HepG2 (cell line): ENCODE measurements around the gene IL22. TPM values are rescaled to one million over a fixed set of nuclear protein-coding genes. Genes with fewer than 3 reads are reported as not detected.

Experiments
- ATAC-seq: fragments of 200-7000 bp; cut with Tn5 transposase; 3 replicates; pipeline ENCODE4 v1.9.1; 2020; ENCODE audit warnings: mild to moderate bottlenecking, moderate library complexity
- BruUV-seq: library from RNA; stranded (reverse); fragments of 400-500 nt; replicated peaks from 2 replicates; lab custom pipeline; 2021; lab: Mats Ljungman, UMichigan
- CTCF ChIA-PET: fragments of 300-600 bp; formaldehyde crosslinking; extraction: SDS; loops from one replicate; lab custom pipeline; 2021; ENCODE audit warnings: low total read pairs, inconsistent platforms, low intra/inter-chr PET ratio; lab: Yijun Ruan, JAX
- POLR2A ChIA-PET: fragments of 350-600 bp; sonication (Branson Sonifier 250); formaldehyde crosslinking; loops from one replicate; lab custom pipeline; 2020; ENCODE audit warnings: antibody characterized with exemption, inconsistent platforms; lab: Yijun Ruan, JAX
- DNase-seq: peaks from one replicate; pipeline ENCODE4 v3.0.0-alpha.2; 2015; ENCODE audit warnings: low spot score
- FAIRE-seq: peaks from 3 replicates; lab custom pipeline; 2011; peaks lifted over from hg19 to GRCh38; lab: Jason Lieb, UNC
- H2AFZ ChIP-seq: one replicate; pipeline ENCODE4 v1.6.1; 2011; ENCODE audit warnings: low read length, inconsistent platforms
- H3K27ac ChIP-seq: fragments of 300-600 bp; 3 replicates; pipeline ENCODE4 v1.8.0; 2011; ENCODE audit warnings: mixed run types, mild to moderate bottlenecking, mixed read lengths, low read length, inconsistent platforms; ENCODE audit not compliant: insufficient read depth; ENCODE audit errors: extremely low read length
- H3K27me3 ChIP-seq, 2 experiments: fragments of 200-600 bp in 1 of 2; 2 replicates in 1 of 2; 3 replicates in 1 of 2; pipeline versions ENCODE4 v1.6.0 to v1.8.0; 2011; ENCODE audit warnings: low read length in 2 of 2, mild to moderate bottlenecking in 2 of 2, moderate library complexity in 2 of 2, inconsistent platforms in 1 of 2; ENCODE audit not compliant: insufficient read depth in 2 of 2, control insufficient read depth in 1 of 2
- H3K36me3 ChIP-seq, 2 experiments: fragments of 200-600 bp in 1 of 2; replicated peaks in 1 of 2; 2 replicates in 1 of 2; 3 replicates in 1 of 2; pipeline versions ENCODE4 v1.5.1 to v1.8.0; 2011; ENCODE audit warnings: low read length in 2 of 2, inconsistent platforms in 1 of 2; ENCODE audit not compliant: insufficient read depth in 2 of 2, control insufficient read depth in 1 of 2
- H3K4me1 ChIP-seq: 2 replicates; pipeline ENCODE4 v1.5.1; 2012; ENCODE audit warnings: low read length, inconsistent platforms; ENCODE audit not compliant: insufficient read depth
- H3K4me2 ChIP-seq: 2 replicates; pipeline ENCODE4 v1.6.0; 2011; ENCODE audit warnings: low read depth, low read length, inconsistent platforms
- H3K4me3 ChIP-seq, 3 experiments: fragments of 200-600 bp in 1 of 3; sonication (generic), shearing (Covaris generic) in 1 of 3; replicated peaks in 1 of 3; 2 replicates each; pipeline ENCODE4 v1.5.1; 2011 to 2016; ENCODE audit warnings: low read length in 3 of 3, inconsistent platforms in 2 of 3, low read depth in 2 of 3, mild to moderate bottlenecking in 2 of 3, control low read depth in 1 of 3, mixed read lengths in 1 of 3; ENCODE audit not compliant: insufficient read depth in 1 of 3
- H3K79me2 ChIP-seq: one replicate; pipeline ENCODE4 v1.6.1; 2011; ENCODE audit warnings: low read length, inconsistent platforms; ENCODE audit not compliant: insufficient read depth
- H3K9ac ChIP-seq: 2 replicates; pipeline ENCODE4 v1.6.0; 2011; ENCODE audit warnings: mild to moderate bottlenecking, low read depth, low read length, inconsistent platforms; ENCODE audit not compliant: insufficient read depth
- H3K9me3 ChIP-seq: 2 replicates; pipeline ENCODE4 v1.5.1; 2012; ENCODE audit warnings: mild to moderate bottlenecking, low read length
- H4K20me1 ChIP-seq: 2 replicates; pipeline ENCODE4 v1.6.0; 2011; ENCODE audit warnings: inconsistent platforms, mild to moderate bottlenecking, low read length, moderate library complexity; ENCODE audit not compliant: insufficient read depth
- ARNTL ChIP-seq: sonication (generic); formaldehyde crosslinking; IDR thresholded peaks from 2 replicates; pipeline ENCODE4 v1.4.0; 2020; ENCODE audit warnings: mild to moderate bottlenecking, missing genetic modification reagents
- ATAD3A ChIP-seq: sonication (generic); formaldehyde crosslinking; IDR thresholded peaks from 2 replicates; pipeline ENCODE4 v1.4.0; 2020; ENCODE audit warnings: missing genetic modification reagents
- HNRNPK ChIP-seq: fragments of 200-400 bp; formaldehyde crosslinking; IDR thresholded peaks from 2 replicates; pipeline ENCODE4 v1.6.1; 2018; ENCODE audit warnings: low read length, low read depth, moderate library complexity, mild to moderate bottlenecking; ENCODE audit not compliant: poor library complexity, severe bottlenecking
- KDM6A ChIP-seq: IDR thresholded peaks from 2 replicates; pipeline ENCODE4 v1.6.1; 2016; ENCODE audit warnings: low read depth
- MAF1 ChIP-seq: sonication (generic); formaldehyde crosslinking; IDR thresholded peaks from 2 replicates; pipeline ENCODE4 v1.5.0; 2020; ENCODE audit warnings: missing genetic modification reagents, borderline replicate concordance
- MZF1 ChIP-seq: sonication (generic); formaldehyde crosslinking; IDR thresholded peaks from 2 replicates; pipeline ENCODE4 v1.8.1; 2023; ENCODE audit warnings: mild to moderate bottlenecking, missing genetic modification reagents, borderline replicate concordance
- NCOA5 ChIP-seq: sonication (generic); formaldehyde crosslinking; IDR thresholded peaks from 2 replicates; pipeline ENCODE4 v1.4.0; 2020; ENCODE audit warnings: missing genetic modification reagents
- NCOR1 ChIP-seq: fragments of 200-600 bp; sonication (generic); IDR thresholded peaks from 2 replicates; pipeline ENCODE4 v1.7.0; 2017; ENCODE audit warnings: antibody characterized with exemption, low read length, borderline replicate concordance
- PHF5A ChIP-seq: IDR thresholded peaks from one replicate; pipeline ENCODE4 v1.6.1; 2018; ENCODE audit warnings: low read depth, missing genetic modification reagents; ENCODE audit not compliant: unreplicated experiment
- SNAI1 ChIP-seq: sonication (generic); formaldehyde crosslinking; IDR thresholded peaks from 2 replicates; pipeline ENCODE4 v1.5.0; 2020; ENCODE audit warnings: mild to moderate bottlenecking, missing genetic modification reagents, borderline replicate concordance
- TFE3 ChIP-seq: IDR thresholded peaks from 2 replicates; pipeline ENCODE4 v1.6.1; 2016
- ZNF225 ChIP-seq: sonication (generic); formaldehyde crosslinking; IDR thresholded peaks from 2 replicates; pipeline ENCODE4 v1.4.0; 2020; ENCODE audit warnings: mild to moderate bottlenecking, missing genetic modification reagents
- ZNF383 ChIP-seq: sonication (generic); formaldehyde crosslinking; IDR thresholded peaks from 2 replicates; pipeline ENCODE4 v1.4.0; 2020; ENCODE audit warnings: missing genetic modification reagents, mild to moderate bottlenecking, borderline replicate concordance
- ZNF75D ChIP-seq: sonication (generic); formaldehyde crosslinking; IDR thresholded peaks from 2 replicates; pipeline ENCODE4 v1.8.1; 2023; ENCODE audit warnings: missing genetic modification reagents, mild to moderate bottlenecking, borderline replicate concordance
- ZNF776 ChIP-seq: sonication (generic); formaldehyde crosslinking; IDR thresholded peaks from 2 replicates; pipeline ENCODE4 v1.4.0; 2020; ENCODE audit warnings: mild to moderate bottlenecking, missing genetic modification reagents
- WGBS: methylation state at CpG from one replicate; pipeline ENCODE4 v1.1.6; 2017; ENCODE audit warnings: low lambda C conversion rate; 5-methylcytosine and 5-hydroxymethylcytosine counted together
- in situ Hi-C: cut with HindIII; loops from 2 replicates; pipeline ENCODE4 v1.10.0; 2017; ENCODE audit warnings: low pct_unique_long_range_greater_than_20kb; ENCODE audit not compliant: extremely low pct_ligation_motif_present
- intact Hi-C: fragments of 100-400 bp; cut with micrococcal nuclease; formaldehyde crosslinking; loops from one replicate; pipeline ENCODE4 v1.10.0; 2022; ENCODE audit not compliant: unreplicated experiment
- polyA plus RNA-seq, 8 experiments: library from polyadenylated mRNA; depleted of rRNA in 3 of 8; stranded (reverse) in 7 of 8; unstranded in 1 of 8; fragments of >200 nt; fragmentation: Illumina TruSeq in 4 of 8; extraction: Trizol in 4 of 8; gene quantifications; 2 replicates each; pipeline versions ENCODE4 v1.2.1 to v1.2.3, GENCODE V29; 2011 to 2016; ENCODE audit warnings: low read depth in 4 of 8, missing spikeins in 1 of 8, mixed read lengths in 1 of 8; ENCODE audit not compliant: insufficient read depth in 1 of 8
- total RNA-seq, 5 experiments: library from RNA; depleted of rRNA; stranded (reverse); fragments of >200 nt; fragmentation: Illumina TruSeq; extraction: Trizol; gene quantifications; 2 replicates each; pipeline ENCODE4 v1.2.3, GENCODE V29; 2016; ENCODE audit warnings: low read depth in 1 of 5

Gene IL22
- total and polyA plus RNA-seq, 2 of the 13 experiments (the other 11 are each of a cell fraction or from before 2014, with no cell fraction given) = not detected

GRCh38 chr12:68224613-68225285, 28.7 kb downstream of the IL22 start:
- no peak overlapping the region for H2AFZ ChIP-seq
- no peak overlapping the region for H3K9ac ChIP-seq
- no peak for DNase-seq
- 1% methylated on average over 3 of the region's 3 CpGs for WGBS
- ATAC-seq = no peak
- no peaks in the 10 kb centered on the region for H3K4me1 ChIP-seq
- BruUV-seq = no TSS peak
- no peaks in the 10 kb centered on the region for H3K36me3 ChIP-seq
- intact Hi-C loops (no loop called here), in situ Hi-C loops (loop anchor here (5.0 kb wide), 1 partner anchor 88 kb away; no protein-coding TSS in a partner anchor)
- H3K4me2 ChIP-seq = no peak overlapping the region
- no peaks in the 10 kb centered on the region for H4K20me1 ChIP-seq
- H3K79me2 ChIP-seq = no peaks in the 10 kb centered on the region
- POLR2A ChIA-PET = no interaction called here
- no peaks in the 10 kb centered on the region for H3K9me3 ChIP-seq
- peaks cover 0 to 6% of the 10 kb centered on the region in 2 experiments; a peak in 1 of 5 replicates for H3K27me3 ChIP-seq
- TF ChIP-seq KDM6A = no peak
- peak; percentile 92 for TF ChIP-seq HNRNPK
- no peak for FAIRE-seq
- H3K27ac ChIP-seq = no peak overlapping the region
- no peak overlapping the region for H3K4me3 ChIP-seq
- CTCF ChIA-PET = no interaction called here

- Histone ChIP-seq H3K79me2 (no peaks in the 10 kb centered on the region), H3K27ac (no peak overlapping the region), H3K36me3 (no peaks in the 10 kb centered on the region), H3K9ac (no peak overlapping the region), H4K20me1 (no peaks in the 10 kb centered on the region), H3K9me3 (no peaks in the 10 kb centered on the region), H3K4me3 (no peak overlapping the region), H3K4me2 (peak overlapping the region; percentile 39; the same call in 1 of the 2 replicates), H3K27me3 (peaks cover 0 to 6% of the 10 kb centered on the region in 2 experiments; a peak in 1 of 5 replicates), H3K4me1 (no peaks in the 10 kb centered on the region), H2AFZ (no peak overlapping the region)
- in situ Hi-C loops (loop anchor here (5.0 kb wide), 1 partner anchor 89 kb away; no protein-coding TSS in a partner anchor), intact Hi-C loops (loop anchor here (1.0 kb wide), 1 partner anchor 94 kb away; no protein-coding TSS in a partner anchor)
- POLR2A ChIA-PET = no interaction called here
- WGBS = 0% methylated on average over 12 of the region's 12 CpGs
- ATAC-seq = peak; percentile 100
- CTCF ChIA-PET = interaction anchor here (2.3 kb wide), 1 partner anchor 94 kb away, joined by 36 read pairs; no protein-coding TSS in a partner anchor
- peak; percentile 86 for FAIRE-seq
- peak; percentile 71 for DNase-seq
- no TSS peak for BruUV-seq
- no peak for TF ChIP-seq NCOR1
- TF ChIP-seq TFE3 (CRISPR knock-in tag) = no peak
- no peak for TF ChIP-seq SNAI1 (CRISPR knock-in tag)
- no peak for TF ChIP-seq ATAD3A (CRISPR knock-in tag)
- TF ChIP-seq NCOA5 (CRISPR knock-in tag) = no peak
- TF ChIP-seq MZF1 = no peak
- TF ChIP-seq MAF1 (CRISPR knock-in tag) = no peak
- no peak for TF ChIP-seq ZNF225 (CRISPR knock-in tag)
- TF ChIP-seq ZNF776 (CRISPR knock-in tag) = no peak
- no peak for TF ChIP-seq KDM6A
- TF ChIP-seq PHF5A (CRISPR knock-in tag) = no peak
- no peak for TF ChIP-seq ZNF383 (CRISPR knock-in tag)
- no peak for TF ChIP-seq ARNTL (CRISPR knock-in tag)
- TF ChIP-seq ZNF75D (CRISPR knock-in tag) = no peak
These were observed 30.2 kb downstream of the IL22 start for GRCh38 chr12:68223067-68223747.
